NT2/D1 (cell line): ENCODE results near the gene ECI1.

Experiments used
- SUZ12 ChIP-seq: IDR thresholded peaks from 2 replicates; pipeline ENCODE4 v1.6.1; 2011; ENCODE audit not compliant: insufficient read length, insufficient read depth; ENCODE audit errors: extremely low read depth
- YY1 ChIP-seq: IDR thresholded peaks from 2 replicates; pipeline ENCODE4 v1.6.1; 2011; ENCODE audit not compliant: insufficient read length, insufficient read depth
- ZNF274 ChIP-seq: IDR thresholded peaks from 2 replicates; pipeline ENCODE4 v1.6.1; 2011; ENCODE audit warnings: mild to moderate bottlenecking, low read depth, low read length

DNA sequence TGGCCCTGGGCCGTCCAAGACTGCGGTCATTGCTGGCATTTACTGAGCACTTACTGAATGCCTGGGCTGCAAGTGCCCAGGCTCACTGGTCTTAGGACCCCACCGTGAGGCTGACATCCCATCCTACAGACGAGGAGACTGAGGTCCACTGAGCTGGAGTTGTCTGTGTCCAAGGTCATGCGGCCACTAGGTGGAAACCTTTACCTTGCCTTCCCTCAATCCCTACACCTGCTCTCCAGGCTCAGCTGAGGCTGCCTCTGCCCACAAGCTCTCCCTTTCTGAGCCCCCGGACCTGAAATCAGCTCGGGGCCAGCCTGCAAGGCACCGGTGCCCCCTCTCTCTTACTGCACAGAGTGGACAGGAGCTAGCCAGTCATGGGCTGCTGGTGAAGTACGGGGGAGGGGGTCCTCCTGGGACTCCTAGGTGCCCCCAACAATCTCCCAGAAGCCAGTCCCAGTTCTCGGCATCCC, 56.5 kb downstream of the ECI1 start:
- TF ChIP-seq ZNF274 (no peak), YY1 (no peak), SUZ12 (no peak)
